ENCODE measurements around the gene MICU1. TPM values are rescaled to one million over a fixed set of nuclear protein-coding genes. Genes with fewer than 3 reads are reported as not detected.
A peak's percentile ranks its signal among the peaks of the same experiment; 100 is the strongest.

MICU1 gene
- total RNA-seq, 2 experiments from 2014 or later: 27.2 to 33.6 TPM

- H3K4me2 ChIP-seq (ENCODE audit: low read length): peak overlapping the region; percentile 93
- H3K4me3 ChIP-seq (ENCODE audit: low read depth, low read length, poor library complexity, severe bottlenecking): peak overlapping the region; percentile 97
- intact Hi-C loops (cut with micrococcal nuclease; ENCODE audit: unreplicated experiment): loop anchor here (1.0 kb wide), 1 partner anchor 66 kb away; the partner anchor contains the start of gene MCU
- ChIA-PET CTCF (ENCODE audit: unreplicated experiment) (no interaction called here), POLR2A (interaction anchor here (0.8 to 1.7 kb wide), 2 partner anchors 67 to 194 kb away, joined by 3 to 6 read pairs; no protein-coding TSS in a partner anchor)
- TSS peak; percentile 95 for BruUV-seq (replicated peaks)
- no peaks in the 10 kb centered on the region for H3K9me3 ChIP-seq (ENCODE audit: low read length)
- H2AFZ ChIP-seq (ENCODE audit: low read length): peak overlapping the region; percentile 99
- H3K27ac ChIP-seq (ENCODE audit: low read depth, low read length, poor library complexity, severe bottlenecking): peak overlapping the region; percentile 44
- DNase-seq (ENCODE audit: low spot score): no peak
- no peaks in the 10 kb centered on the region for H3K36me3 ChIP-seq (ENCODE audit: insufficient read depth, low read length)
- H4K20me1 ChIP-seq (ENCODE audit: insufficient read depth, low read length): no peaks in the 10 kb centered on the region
- TF ChIP-seq CTCF (conservative IDR thresholded peaks at IDR 0.05; ENCODE audit: low read length) (no peak), EZH2phosphoT487 (IDR thresholded peaks at IDR 0.05; ENCODE audit: borderline replicate concordance, low read depth, low read length) (no peak)
- no peaks in the 10 kb centered on the region for H3K9me2 ChIP-seq (ENCODE audit: insufficient read depth, low read length)
- peaks cover 13% of the 10 kb centered on the region for H3K79me2 ChIP-seq (ENCODE audit: insufficient read depth, low read depth, low read length)
- H3K4me1 ChIP-seq (ENCODE audit: insufficient read depth, low read length, poor library complexity, severe bottlenecking): peaks cover 14% of the 10 kb centered on the region
These were observed 520 bp upstream of the MICU1 start for GRCh38 chr10:72626444-72626754.

GRCh38 chr10:72625276-72625607 lies 637 bp downstream of the MICU1 start:
- TF ChIP-seq EZH2phosphoT487 (IDR thresholded peaks at IDR 0.05; ENCODE audit: borderline replicate concordance, low read depth, low read length) (no peak), CTCF (conservative IDR thresholded peaks at IDR 0.05; ENCODE audit: low read length) (no peak)
- Histone ChIP-seq H3K4me3 (ENCODE audit: low read depth, low read length, poor library complexity, severe bottlenecking) (peak overlapping the region; percentile 97), H3K4me1 (ENCODE audit: insufficient read depth, low read length, poor library complexity, severe bottlenecking) (peaks cover 14% of the 10 kb centered on the region), H3K4me2 (ENCODE audit: low read length) (peak overlapping the region; percentile 84), H3K27ac (ENCODE audit: low read depth, low read length, poor library complexity, severe bottlenecking) (no peak overlapping the region), H4K20me1 (ENCODE audit: insufficient read depth, low read length) (no peaks in the 10 kb centered on the region), H3K9me3 (ENCODE audit: low read length) (no peaks in the 10 kb centered on the region), H3K36me3 (ENCODE audit: insufficient read depth, low read length) (no peaks in the 10 kb centered on the region), H2AFZ (ENCODE audit: low read length) (peak overlapping the region; percentile 99), H3K79me2 (ENCODE audit: insufficient read depth, low read depth, low read length) (peaks cover 13% of the 10 kb centered on the region), H3K9me2 (ENCODE audit: insufficient read depth, low read length) (no peaks in the 10 kb centered on the region)
- BruUV-seq (replicated peaks): no TSS peak
- CTCF ChIA-PET (ENCODE audit: unreplicated experiment): no interaction called here
- DNase-seq (ENCODE audit: low spot score): no peak
- intact Hi-C loops (cut with micrococcal nuclease; ENCODE audit: unreplicated experiment): no loop called here
- POLR2A ChIA-PET: interaction anchor here (0.5 to 1.7 kb wide), 8 partner anchors 11 to 181 kb away, joined by 3 to 10 read pairs (median 3); no protein-coding TSS in a partner anchor

- no TSS peak for BruUV-seq (replicated peaks)
- H3K4me2 ChIP-seq (ENCODE audit: low read length): no peak overlapping the region
- no peak for DNase-seq (ENCODE audit: low spot score)
These were observed 3.6 kb downstream of the MICU1 start for GRCh38 chr10:72622271-72622670.

More at GRCh38 chr10:72622271-72622670, 3.6 kb downstream of the MICU1 start:
- H3K4me1 ChIP-seq (ENCODE audit: insufficient read depth, low read length, poor library complexity, severe bottlenecking): peaks cover 14% of the 10 kb centered on the region
- no peaks in the 10 kb centered on the region for H3K9me3 ChIP-seq (ENCODE audit: low read length)
- POLR2A ChIA-PET: no interaction called here
- no peak overlapping the region for H3K27ac ChIP-seq (ENCODE audit: low read depth, low read length, poor library complexity, severe bottlenecking)
- H2AFZ ChIP-seq (ENCODE audit: low read length): no peak overlapping the region
- H3K36me3 ChIP-seq (ENCODE audit: insufficient read depth, low read length): no peaks in the 10 kb centered on the region
- intact Hi-C loops (cut with micrococcal nuclease; ENCODE audit: unreplicated experiment): no loop called here
- no peak for TF ChIP-seq EZH2phosphoT487 (IDR thresholded peaks at IDR 0.05; ENCODE audit: borderline replicate concordance, low read depth, low read length)
- TF ChIP-seq CTCF (conservative IDR thresholded peaks at IDR 0.05; ENCODE audit: low read length): no peak
- H4K20me1 ChIP-seq (ENCODE audit: insufficient read depth, low read length): no peaks in the 10 kb centered on the region
- no peaks in the 10 kb centered on the region for H3K9me2 ChIP-seq (ENCODE audit: insufficient read depth, low read length)
- H3K4me3 ChIP-seq (ENCODE audit: low read depth, low read length, poor library complexity, severe bottlenecking): no peak overlapping the region
- CTCF ChIA-PET (ENCODE audit: unreplicated experiment): no interaction called here
- H3K79me2 ChIP-seq (ENCODE audit: insufficient read depth, low read depth, low read length): peaks cover 13% of the 10 kb centered on the region

All from OCI-LY7 (cell line).